HS-5 (cell line): ENCODE measurements around the gene SLC39A9.

ENCODE experiments used
- DNase-seq: peaks from one replicate; pipeline ENCODE4 v3.0.0-alpha.2; 2012; ENCODE audit warnings: low read depth

SLC39A9 gene

DNA sequence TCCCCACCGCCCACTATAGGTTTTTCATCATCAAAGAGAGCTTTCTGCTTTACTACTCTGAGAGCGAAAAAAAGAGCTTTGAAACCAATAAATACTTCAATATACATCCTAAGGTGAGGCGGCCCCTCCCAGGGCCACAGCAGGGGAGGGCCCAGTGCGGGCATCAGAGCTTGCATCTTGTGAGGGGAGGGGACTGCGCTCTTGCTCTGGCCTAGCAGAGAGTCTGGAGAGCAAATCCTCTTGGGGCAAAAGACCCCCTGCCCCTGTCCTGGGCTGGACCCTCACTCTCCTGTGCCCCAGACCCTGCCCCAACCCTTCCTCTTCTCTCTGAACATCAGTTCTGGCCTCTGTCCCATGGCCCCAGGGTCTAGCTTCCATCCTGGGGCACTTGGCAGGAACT is 101.6 kb downstream of the SLC39A9 start:
- DNase-seq: no peak

DNA sequence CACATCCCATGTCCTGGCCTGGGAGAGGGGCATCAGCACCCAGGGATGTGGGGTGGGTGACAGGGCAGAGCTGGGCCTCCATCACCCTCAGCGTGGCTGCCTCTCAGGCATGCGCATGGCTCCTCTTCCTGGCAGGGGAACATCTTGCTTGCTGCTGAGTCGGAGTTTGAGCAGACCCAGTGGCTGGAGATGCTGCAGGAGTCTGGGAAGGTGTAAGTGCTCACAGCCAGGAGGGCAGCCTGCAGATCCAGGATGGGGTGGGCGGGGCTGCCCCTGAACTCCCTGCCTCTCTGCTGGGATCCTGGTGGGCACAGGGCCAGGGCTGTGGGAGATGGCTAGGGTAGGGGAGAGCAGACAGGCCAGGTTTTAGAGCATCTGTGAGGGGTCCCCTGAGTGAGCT is 102.2 kb downstream of the SLC39A9 start:
- DNase-seq: no peak

- DNase-seq: no peak
These were observed 102.9 kb downstream of the SLC39A9 start for GRCh38 chr14:69501423-69501838.

DNA sequence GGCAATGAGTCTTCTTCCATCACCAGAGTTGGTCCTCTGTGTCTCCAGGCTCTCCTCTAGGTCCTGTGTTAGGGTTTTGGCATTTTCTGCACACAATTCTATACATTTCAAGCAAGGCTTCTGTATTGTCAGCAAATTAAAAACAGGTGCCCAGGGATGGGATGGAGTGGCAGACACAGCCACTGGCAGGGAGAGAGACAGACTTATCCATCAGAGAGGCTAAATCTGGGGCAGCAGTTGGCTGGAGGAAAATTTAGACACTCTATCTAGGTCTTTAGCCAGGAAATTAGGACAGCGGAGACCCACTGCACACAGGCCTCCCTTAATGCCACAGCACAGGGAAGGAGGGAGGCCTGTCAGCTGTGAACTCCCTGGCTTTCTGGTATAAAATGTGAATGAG is 106.3 kb downstream of the SLC39A9 start:
- DNase-seq: no peak

DNA sequence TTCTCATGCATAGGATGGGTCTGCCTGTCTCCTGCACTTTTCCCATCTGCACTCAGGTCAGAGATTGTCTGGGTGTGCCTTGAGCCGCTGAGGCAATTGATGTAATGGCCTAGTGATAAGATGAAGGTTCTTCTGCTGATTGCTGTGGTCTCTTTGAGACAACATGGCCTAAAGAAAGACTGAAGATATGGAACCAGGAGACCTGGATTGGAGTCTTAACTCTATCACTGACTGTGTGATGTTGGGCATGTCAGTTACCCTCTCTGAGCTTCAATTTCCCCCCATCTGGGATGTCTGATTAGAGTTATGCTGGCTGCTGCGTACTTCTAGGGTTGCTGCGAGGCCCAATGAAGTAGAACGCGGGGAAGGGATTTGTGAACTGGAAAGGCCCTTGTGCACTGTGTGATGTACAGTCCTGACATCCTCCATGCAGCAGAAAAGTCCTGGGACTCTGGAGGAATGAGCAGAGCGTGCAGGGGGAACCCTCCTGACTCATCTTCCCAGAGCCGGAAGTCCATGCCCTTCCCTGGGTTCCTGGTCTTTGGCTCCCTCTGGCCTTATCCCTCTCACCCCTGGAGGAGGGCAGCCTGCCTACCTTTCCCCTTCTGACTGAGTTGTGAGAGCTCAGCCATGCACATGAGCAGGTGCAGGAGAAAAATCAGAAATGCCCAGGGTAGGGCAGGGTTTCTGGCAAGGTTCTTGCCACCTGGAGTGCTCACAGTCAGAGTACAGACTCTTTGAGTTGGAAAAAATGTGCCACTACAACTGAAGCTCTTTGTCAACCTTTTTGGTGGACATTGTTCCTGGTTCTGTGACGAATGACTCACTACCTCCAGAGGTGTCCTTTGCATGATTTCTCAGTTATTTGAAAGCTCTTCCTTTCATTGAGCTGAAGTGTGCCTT is 107.1 kb downstream of the SLC39A9 start:
- DNase-seq: no peak

GRCh38 chr14:69506241-69506595 is 107.7 kb downstream of the SLC39A9 start:
- DNase-seq: no peak
